Psoas muscle (tissue), 8 donors: ENCODE measurements around the gene FAM222A. TPM values are rescaled to one million over a fixed set of nuclear protein-coding genes. Genes with fewer than 3 reads are reported as not detected.

Source experiments
- ATAC-seq, 4 donors: fragments of 200-7000 bp; cut with Tn5 transposase; one replicate each; pipeline ENCODE4 v1.9.1; 2020; ENCODE audit warnings: moderate library complexity in 3 of 4, mild to moderate bottlenecking in 2 of 4
- DNase-seq, 2 donors: peaks; one replicate each; pipeline ENCODE4 v3.0.0-alpha.2; 2020
- H3K27ac ChIP-seq: fragments of 200-600 bp; one replicate; pipeline ENCODE4 v1.8.0; 2022
- H3K27me3 ChIP-seq, 3 donors: fragments of 200-600 bp in 1 of 3; one replicate each; pipeline versions ENCODE4 v1.6.1 to v1.8.0; 2013 to 2022; ENCODE audit warnings: low read length in 2 of 3, mild to moderate bottlenecking in 2 of 3, moderate library complexity in 1 of 3; ENCODE audit not compliant: insufficient read depth in 3 of 3
- H3K36me3 ChIP-seq, 2 donors: fragments of 200-600 bp in 1 of 2; one replicate each; pipeline versions ENCODE4 v1.6.1 to v1.8.0; 2013 to 2022; ENCODE audit warnings: low read depth in 1 of 2, mild to moderate bottlenecking in 1 of 2, moderate library complexity in 1 of 2; ENCODE audit not compliant: insufficient read depth in 1 of 2
- H3K4me1 ChIP-seq: fragments of 200-600 bp; one replicate; pipeline ENCODE4 v1.8.0; 2022
- H3K4me3 ChIP-seq: fragments of 200-600 bp; one replicate; pipeline ENCODE4 v1.8.0; 2022; ENCODE audit warnings: mild to moderate bottlenecking
- H3K9me3 ChIP-seq: fragments of 200-600 bp; one replicate; pipeline ENCODE4 v1.8.0; 2022
- CTCF ChIP-seq: fragments of 200-600 bp; IDR thresholded peaks from one replicate; pipeline ENCODE4 v1.8.0; 2022; ENCODE audit warnings: antibody characterized with exemption
- WGBS, 3 donors: extraction: QIAGEN DNeasy Blood & Tissue Kit; methylation state at CpG; one replicate each; pipeline versions ENCODE4 v1.1.6 to v1.1.7; 2013; 5-methylcytosine and 5-hydroxymethylcytosine counted together
- intact Hi-C, 2 donors: fragments of 100-400 bp; cut with DNase I; formaldehyde crosslinking; loops; one replicate each; pipeline versions ENCODE4 v1.11.0 to v1.14.2; 2022
- polyA plus RNA-seq, 3 donors: library from polyadenylated mRNA; stranded (reverse); fragments of 200-250 nt; gene quantifications; one replicate each; pipeline ENCODE4 v1.2.3, GENCODE V29; 2013
- total RNA-seq, 4 donors: library from RNA; stranded (reverse); fragmentation: NEBNext Ultra II Directional in 2 of 4; extraction: Animal tissue kit (Norgen Biotek cat#: 25700) in 2 of 4; gene quantifications; one replicate each; pipeline versions ENCODE4 v1.2.1 to v1.2.4, GENCODE V29; 2021 to 2023
- donor health status: healthy with polysubstance abuse.
- donor health status: DM: no; HTN: no; CAD: no; lungs with moderate emphysema.
- donor health status: Bipolar disorder and iron deficiency.
- donor health status: healthy.
- donor health status: DM: yes; HTN: yes; CAD: no.
- donor health status: DM: no; HTN: no; CAD: no.
- donor health status: DM: no; HTN: no; CAD: no.
- donor health status: DM: yes; HTN: yes; CAD: no.

Gene FAM222A
- total and polyA plus RNA-seq, 7 donors = 0.59 to 15.8 (median 5.1) TPM

- no peaks in the 10 kb centered on the region for H3K27me3 ChIP-seq
- H3K36me3 ChIP-seq = no peaks in the 10 kb centered on the region
- DNase-seq (no peak), ATAC-seq (no peak)
- no peaks in the 10 kb centered on the region for H3K4me1 ChIP-seq
- no peak for TF ChIP-seq CTCF
- 83 to 84% (median 84%) methylated on average over 20 of the region's 20 CpGs for WGBS, 3 donors
- intact Hi-C loops = no loop called here
- no peaks in the 10 kb centered on the region for H3K9me3 ChIP-seq
- H3K4me3 ChIP-seq = no peak overlapping the region
- no peak overlapping the region for H3K27ac ChIP-seq
These were observed 85.1 kb downstream of the FAM222A start for GRCh38 chr12:109798691-109799090.

GRCh38 chr12:109800536-109800935 is 86.9 kb downstream of the FAM222A start:
- Histone ChIP-seq H3K4me1 (no peaks in the 10 kb centered on the region), H3K9me3 (no peaks in the 10 kb centered on the region), H3K36me3 (no peaks in the 10 kb centered on the region), H3K4me3 (no peak overlapping the region), H3K27me3 (no peaks in the 10 kb centered on the region), H3K27ac (no peak overlapping the region)
- no peak for TF ChIP-seq CTCF
- no peak for ATAC-seq
- no peak for DNase-seq
- intact Hi-C loops = no loop called here
- WGBS, 3 donors = 87 to 91% (median 90%) methylated on average over 13 of the region's 13 CpGs

- Histone ChIP-seq H3K9me3 (no peaks in the 10 kb centered on the region), H3K4me3 (no peak overlapping the region), H3K27ac (no peak overlapping the region), H3K36me3 (no peaks in the 10 kb centered on the region), H3K27me3 (no peaks in the 10 kb centered on the region), H3K4me1 (no peaks in the 10 kb centered on the region)
- intact Hi-C loops = no loop called here
- DNase-seq (no peak), ATAC-seq (no peak)
- TF ChIP-seq CTCF = no peak
- WGBS, 3 donors = 92 to 94% (median 92%) methylated on average over 15 of the region's 15 CpGs
These were observed 89.2 kb downstream of the FAM222A start for GRCh38 chr12:109802828-109803227.

GRCh38 chr12:109803678-109804077 is 90.1 kb downstream of the FAM222A start:
- Histone ChIP-seq H3K36me3 (no peaks in the 10 kb centered on the region), H3K4me1 (no peaks in the 10 kb centered on the region), H3K4me3 (no peak overlapping the region), H3K9me3 (no peaks in the 10 kb centered on the region), H3K27me3 (no peaks in the 10 kb centered on the region), H3K27ac (no peak overlapping the region)
- ATAC-seq (no peak), DNase-seq (no peak)
- no peak for TF ChIP-seq CTCF
- WGBS, 3 donors = 82 to 93% (median 93%) methylated on average over 3 of the region's 3 CpGs
- intact Hi-C loops = loop anchor here (1.0 to 2.0 kb wide), 2 partner anchors 41 to 77 kb away; partner anchors contain the start of gene GLTP (in 1 of the 2)
